AG04449 (cell line): ENCODE results near the gene LAMA5.

ENCODE experiments used
- CTCF ChIA-PET: fragments of 350-600 bp; formaldehyde crosslinking; extraction: SDS; loops from one replicate; lab custom pipeline; 2021; ENCODE audit warnings: antibody characterized with exemption; lab: Yijun Ruan, JAX
- POLR2A ChIA-PET: fragments of 400-600, 350-600 bp; formaldehyde crosslinking; extraction: SDS; loops from one replicate; lab custom pipeline; 2020; ENCODE audit warnings: antibody characterized with exemption, inconsistent platforms; lab: Yijun Ruan, JAX
- DNase-seq: peaks from one replicate; pipeline ENCODE4 v3.0.0-alpha.2; 2010; ENCODE audit warnings: low read depth, low spot score
- H3K4me3 ChIP-seq: 2 replicates; pipeline ENCODE4 v1.5.1; 2011; ENCODE audit warnings: low read depth, mild to moderate bottlenecking, control low read depth, low read length
- CTCF ChIP-seq: IDR thresholded peaks from one replicate; pipeline ENCODE4 v1.5.1; 2011; ENCODE audit warnings: mild to moderate bottlenecking, moderate library complexity, low read length, control low read depth, inconsistent platforms; ENCODE audit not compliant: insufficient read depth; ENCODE audit errors: missing control alignments

LAMA5 gene

DNA sequence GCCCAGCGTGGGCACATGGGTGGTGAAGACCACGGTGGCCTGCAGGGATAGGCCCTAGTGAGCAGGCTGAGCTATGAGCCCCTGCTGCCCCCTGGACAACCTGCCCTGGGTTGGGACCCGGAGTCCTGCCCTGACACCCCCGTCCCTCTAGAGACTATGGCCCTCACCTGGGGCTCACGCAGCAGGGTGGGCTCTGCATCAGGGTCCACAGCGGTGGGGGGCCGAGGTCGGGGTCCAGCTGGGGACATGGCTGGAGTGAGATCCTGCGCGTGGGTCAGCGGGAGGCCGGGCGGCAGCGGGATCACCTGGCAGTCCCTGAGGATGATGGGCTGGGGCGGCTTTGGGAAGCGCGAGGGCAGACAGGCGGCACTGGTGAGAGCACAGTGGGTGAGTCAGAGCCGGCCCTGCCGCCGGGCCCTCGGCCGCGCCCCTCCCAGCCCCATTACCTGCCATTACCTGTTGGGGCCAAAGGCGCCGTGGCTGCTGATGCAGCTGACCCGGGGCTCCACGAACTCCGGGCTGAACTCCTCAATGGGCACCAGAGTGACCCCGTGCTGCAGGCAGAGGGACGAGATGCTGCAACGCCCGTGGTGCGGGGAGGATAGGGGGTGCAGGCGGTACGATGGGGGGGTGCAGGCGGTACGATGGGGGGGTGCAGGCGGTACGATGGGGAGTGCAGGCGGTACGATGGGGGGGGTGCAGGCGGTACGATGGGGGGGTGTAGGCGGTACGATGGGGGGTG is 36.4 kb downstream of the LAMA5 start:
- CTCF ChIA-PET, result no interaction called here
- no peak for TF ChIP-seq CTCF

GRCh38 chr20:62329389-62330377 is 37.4 kb downstream of the LAMA5 start:
- no peak overlapping the region for H3K4me3 ChIP-seq
- CTCF ChIA-PET, result interaction anchor here (1.1 to 1.3 kb wide), 2 partner anchors 27 to 38 kb away, joined by 3 read pairs; partner anchors contain the start of gene ADRM1
- POLR2A ChIA-PET, result no interaction called here
- no peak for TF ChIP-seq CTCF
- no peak for DNase-seq

More for the DNA sequence above, 36.4 kb downstream of the LAMA5 start:
- H3K4me3 ChIP-seq, result no peak overlapping the region
- DNase-seq, result no peak
- POLR2A ChIA-PET, result no interaction called here

DNA sequence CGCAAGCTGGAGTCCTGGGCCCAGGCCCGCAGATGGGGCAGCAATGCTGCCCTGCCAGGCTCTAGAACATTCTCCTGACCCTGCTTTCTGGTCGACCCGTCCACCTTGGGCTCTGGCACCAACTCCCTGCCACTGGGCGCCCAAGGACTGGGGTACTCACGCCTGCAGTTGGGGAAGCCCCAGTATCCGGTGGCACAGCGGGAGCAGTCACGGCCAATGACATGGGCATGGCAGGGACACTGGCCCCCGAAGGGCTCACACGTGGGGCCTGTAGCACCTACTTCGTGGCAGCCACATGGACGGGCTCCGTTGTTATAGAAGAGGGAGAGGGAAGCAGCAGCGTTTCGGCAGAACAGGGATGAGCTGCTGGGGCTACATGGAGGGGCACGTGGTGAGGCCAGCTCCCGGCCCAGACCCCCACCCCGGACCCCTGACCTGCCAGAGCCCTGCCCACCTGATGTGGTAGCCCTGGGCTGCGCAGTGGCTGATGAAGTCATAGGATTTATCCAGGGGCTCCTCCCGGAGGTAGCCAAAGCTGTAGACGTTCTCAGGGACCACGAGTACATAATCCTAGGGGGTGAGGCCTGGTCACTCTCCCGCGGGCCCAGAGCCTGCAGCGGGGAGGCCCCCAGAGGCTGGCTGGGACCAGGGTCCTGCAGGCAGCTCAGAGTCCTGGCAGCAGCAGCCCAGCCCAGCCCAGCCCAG is 38.3 kb downstream of the LAMA5 start:
- TF ChIP-seq CTCF, result no peak
- no peak overlapping the region for H3K4me3 ChIP-seq
- no peak for DNase-seq
- ChIA-PET CTCF (interaction anchor here (1.1 to 1.3 kb wide), 2 partner anchors 26 to 39 kb away, joined by 3 read pairs; partner anchors contain the start of gene ADRM1), POLR2A (no interaction called here)

GRCh38 chr20:62327726-62328495 is 39.2 kb downstream of the LAMA5 start:
- H3K4me3 ChIP-seq, result no peak overlapping the region
- no peak for TF ChIP-seq CTCF
- DNase-seq, result no peak
- POLR2A ChIA-PET, result no interaction called here
- CTCF ChIA-PET, result interaction anchor here (1.3 kb wide), 1 partner anchor 25 kb away, joined by 3 read pairs; the partner anchor contains the start of gene ADRM1

DNA sequence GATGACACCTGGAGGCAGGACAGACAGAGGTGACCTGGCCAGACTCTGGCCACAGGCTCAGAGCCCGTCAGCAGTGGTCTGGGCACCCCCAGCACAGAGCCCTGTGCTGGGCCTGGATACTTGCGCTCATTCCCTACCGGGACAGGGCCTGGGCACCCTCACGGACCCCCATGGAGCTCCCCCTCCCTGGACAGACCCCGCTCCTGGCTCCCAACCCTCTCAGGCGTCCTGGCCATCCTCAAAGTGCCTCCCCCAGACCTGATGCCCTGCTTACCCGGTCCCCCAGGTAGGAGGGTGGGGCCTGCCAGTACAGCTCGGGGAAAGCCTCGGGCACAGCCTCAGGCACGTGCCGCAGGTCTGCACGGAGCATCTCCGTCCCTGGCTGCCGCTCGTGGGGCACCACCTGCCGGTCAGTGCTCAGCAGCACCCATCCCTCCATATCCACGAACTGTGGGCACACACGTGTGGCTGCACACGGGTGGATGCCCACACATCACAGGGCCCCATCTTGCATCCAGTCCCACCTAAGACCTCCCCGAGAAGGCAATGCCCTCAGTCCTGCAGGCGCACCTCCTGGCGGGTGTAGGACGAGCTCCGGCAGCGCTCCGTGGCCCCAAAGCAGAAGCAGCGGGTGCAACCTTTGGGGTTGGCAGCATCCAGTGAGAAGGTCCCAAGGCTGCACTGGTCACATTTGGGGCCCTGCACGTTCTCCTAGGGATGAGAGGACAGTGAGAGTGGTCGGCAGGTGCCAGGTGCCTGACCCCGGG is 40.0 kb downstream of the LAMA5 start:
- ChIA-PET POLR2A (no interaction called here), CTCF (no interaction called here)
- DNase-seq, result no peak
- TF ChIP-seq CTCF, result no peak
- H3K4me3 ChIP-seq, result no peak overlapping the region
